HepG2 (cell line): ENCODE data around the gene CEACAM16. TPM values are rescaled to one million over a fixed set of nuclear protein-coding genes. Genes with fewer than 3 reads are reported as not detected.
A peak's percentile ranks its signal among the peaks of the same experiment; 100 is the strongest.

ENCODE experiments used
- ARID3A ChIP-seq: IDR thresholded peaks from 2 replicates; pipeline ENCODE4 v1.6.1; 2012; ENCODE audit warnings: low read depth, low read length, improper control_type of control experiment
- BATF2 ChIP-seq: sonication (generic); formaldehyde crosslinking; IDR thresholded peaks from 2 replicates; pipeline ENCODE4 v1.8.0; 2022; ENCODE audit warnings: mild to moderate bottlenecking, missing genetic modification reagents, moderate library complexity
- DRAP1 ChIP-seq: IDR thresholded peaks from 2 replicates; pipeline ENCODE4 v1.6.1; 2016; ENCODE audit warnings: missing genetic modification reagents, missing compliant biosample characterization
- GZF1 ChIP-seq: sonication (generic); formaldehyde crosslinking; IDR thresholded peaks from 2 replicates; pipeline ENCODE4 v1.5.1; 2020; ENCODE audit warnings: mild to moderate bottlenecking, missing genetic modification reagents
- LRRFIP1 ChIP-seq: sonication (generic); formaldehyde crosslinking; conservative IDR thresholded peaks from 2 replicates; pipeline ENCODE4 v1.4.0; 2020; ENCODE audit warnings: missing genetic modification reagents
- MAF1 ChIP-seq: sonication (generic); formaldehyde crosslinking; IDR thresholded peaks from 2 replicates; pipeline ENCODE4 v1.5.0; 2020; ENCODE audit warnings: missing genetic modification reagents, borderline replicate concordance
- MED1 ChIP-seq: sonication (generic); formaldehyde crosslinking; IDR thresholded peaks from 2 replicates; pipeline ENCODE4 v1.4.0; 2020; ENCODE audit warnings: missing genetic modification reagents
- PAF1 ChIP-seq: IDR thresholded peaks from 2 replicates; pipeline ENCODE4 v1.6.1; 2016; ENCODE audit warnings: missing genetic modification reagents, missing compliant biosample characterization
- PAWR ChIP-seq: sonication (generic); formaldehyde crosslinking; IDR thresholded peaks from 2 replicates; pipeline ENCODE4 v1.4.0; 2020; ENCODE audit warnings: missing genetic modification reagents, mild to moderate bottlenecking, borderline replicate concordance
- PHF21A ChIP-seq: sonication (generic); formaldehyde crosslinking; IDR thresholded peaks from 2 replicates; pipeline ENCODE4 v1.5.0; 2020; ENCODE audit warnings: mild to moderate bottlenecking, missing genetic modification reagents
- RCOR2 ChIP-seq: IDR thresholded peaks from 2 replicates; pipeline ENCODE4 v1.6.1; 2016; ENCODE audit warnings: missing biosample characterization, missing genetic modification reagents
- SALL2 ChIP-seq: sonication (generic); formaldehyde crosslinking; IDR thresholded peaks from 2 replicates; pipeline ENCODE4 v1.8.1; 2023; ENCODE audit warnings: mild to moderate bottlenecking, missing genetic modification reagents, inconsistent platforms
- SNRNP70 ChIP-seq: fragments of 200-400 bp; formaldehyde crosslinking; IDR thresholded peaks from 2 replicates; pipeline ENCODE4 v1.6.1; 2017; ENCODE audit warnings: mild to moderate bottlenecking, low read depth, low read length, moderate library complexity
- SRF ChIP-seq: IDR thresholded peaks from 2 replicates; pipeline ENCODE4 v1.6.1; 2011; ENCODE audit warnings: mild to moderate bottlenecking, low read depth, low read length, moderate library complexity
- TGIF2 ChIP-seq: IDR thresholded peaks from 2 replicates; pipeline ENCODE4 v1.6.1; 2016; ENCODE audit warnings: control low read depth, missing compliant biosample characterization
- TOPORS ChIP-seq: sonication (generic); formaldehyde crosslinking; IDR thresholded peaks from 2 replicates; pipeline ENCODE4 v1.8.0; 2023; ENCODE audit warnings: mild to moderate bottlenecking, missing genetic modification reagents
- ZBTB7B ChIP-seq: sonication (generic); formaldehyde crosslinking; IDR thresholded peaks from 2 replicates; pipeline ENCODE4 v1.4.0; 2020; ENCODE audit warnings: missing genetic modification reagents
- ZC3H4 ChIP-seq: sonication (generic); formaldehyde crosslinking; IDR thresholded peaks from 2 replicates; pipeline ENCODE4 v1.4.0; 2020; ENCODE audit warnings: missing genetic modification reagents, borderline replicate concordance
- ZFP1 ChIP-seq: IDR thresholded peaks from 2 replicates; pipeline ENCODE4 v1.6.1; 2016
- ZNF225 ChIP-seq: sonication (generic); formaldehyde crosslinking; IDR thresholded peaks from 2 replicates; pipeline ENCODE4 v1.4.0; 2020; ENCODE audit warnings: mild to moderate bottlenecking, missing genetic modification reagents
- ZNF251 ChIP-seq: sonication (generic); formaldehyde crosslinking; IDR thresholded peaks from 2 replicates; pipeline ENCODE4 v1.9.0; 2021; ENCODE audit warnings: mild to moderate bottlenecking, missing genetic modification reagents
- ZNF276 ChIP-seq: sonication (generic); formaldehyde crosslinking; IDR thresholded peaks from 2 replicates; pipeline ENCODE4 v1.4.0; 2020; ENCODE audit warnings: mild to moderate bottlenecking, low read depth, missing genetic modification reagents
- ZNF296 ChIP-seq: sonication (generic); formaldehyde crosslinking; conservative IDR thresholded peaks from 2 replicates; pipeline ENCODE4 v1.5.0; 2020; ENCODE audit warnings: mild to moderate bottlenecking, missing genetic modification reagents
- ZNF33B ChIP-seq: sonication (generic); formaldehyde crosslinking; IDR thresholded peaks from 2 replicates; pipeline ENCODE4 v1.5.1; 2020; ENCODE audit warnings: mild to moderate bottlenecking, missing genetic modification reagents
- ZNF619 ChIP-seq: sonication (generic); formaldehyde crosslinking; IDR thresholded peaks from 2 replicates; pipeline ENCODE4 v1.4.0; 2020; ENCODE audit warnings: mild to moderate bottlenecking, missing genetic modification reagents
- ZNF747 ChIP-seq: sonication (generic); formaldehyde crosslinking; IDR thresholded peaks from 2 replicates; pipeline ENCODE4 v1.8.1; 2023; ENCODE audit warnings: missing genetic modification reagents, mild to moderate bottlenecking, borderline replicate concordance
- ZNF841 ChIP-seq: sonication (generic); formaldehyde crosslinking; IDR thresholded peaks from 2 replicates; pipeline ENCODE4 v1.8.1; 2023; ENCODE audit warnings: missing genetic modification reagents, borderline replicate concordance
- polyA plus RNA-seq, 8 experiments: library from polyadenylated mRNA; depleted of rRNA in 3 of 8; stranded (reverse) in 7 of 8; unstranded in 1 of 8; fragments of >200 nt; fragmentation: Illumina TruSeq in 4 of 8; extraction: Trizol in 4 of 8; gene quantifications; 2 replicates each; pipeline versions ENCODE4 v1.2.1 to v1.2.3, GENCODE V29; 2011 to 2016; ENCODE audit warnings: low read depth in 4 of 8, missing spikeins in 1 of 8, mixed read lengths in 1 of 8; ENCODE audit not compliant: insufficient read depth in 1 of 8
- total RNA-seq, 5 experiments: library from RNA; depleted of rRNA; stranded (reverse); fragments of >200 nt; fragmentation: Illumina TruSeq; extraction: Trizol; gene quantifications; 2 replicates each; pipeline ENCODE4 v1.2.3, GENCODE V29; 2016; ENCODE audit warnings: low read depth in 1 of 5

CEACAM16 gene
- total and polyA plus RNA-seq, 2 of the 13 experiments (the other 11 are each of a cell fraction or from before 2014, with no cell fraction given), result not detected

GRCh38 chr19:44740351-44740824, 41.4 kb downstream of the CEACAM16 start (continued):
- TF ChIP-seq BATF2 (CRISPR knock-in tag), result no peak
- no peak for TF ChIP-seq ZNF225 (CRISPR knock-in tag)
- TF ChIP-seq TOPORS, result no peak
- no peak for TF ChIP-seq ZNF251 (CRISPR knock-in tag)
- no peak for TF ChIP-seq ZC3H4 (CRISPR knock-in tag)
- peak; percentile 67; the same call in 1 of the 2 replicates for TF ChIP-seq RCOR2 (CRISPR knock-in tag)
- no peak for TF ChIP-seq MAF1 (CRISPR knock-in tag)
- TF ChIP-seq ARID3A, result no peak
- TF ChIP-seq TGIF2 (CRISPR knock-in tag), result no peak
- no peak for TF ChIP-seq ZFP1 (CRISPR knock-in tag)
- no peak for TF ChIP-seq SALL2 (CRISPR knock-in tag)
- TF ChIP-seq GZF1, result no peak
- peak; percentile 72; the same call in 1 of the 2 replicates for TF ChIP-seq ZBTB7B (CRISPR knock-in tag)
- TF ChIP-seq SRF, result no peak
- TF ChIP-seq MED1, result peak; percentile 35; the same call in 1 of the 2 replicates
- TF ChIP-seq PAF1 (CRISPR knock-in tag), result no peak
- TF ChIP-seq PAWR, result no peak
- no peak for TF ChIP-seq PHF21A (CRISPR knock-in tag)
- TF ChIP-seq ZNF276 (CRISPR knock-in tag), result no peak
- no peak for TF ChIP-seq ZNF619 (CRISPR knock-in tag)
- TF ChIP-seq LRRFIP1 (CRISPR knock-in tag), result no peak
- TF ChIP-seq ZNF296 (CRISPR knock-in tag), result no peak
- no peak for TF ChIP-seq ZNF33B (CRISPR knock-in tag)
- no peak for TF ChIP-seq ZNF747
- no peak for TF ChIP-seq SNRNP70
- no peak for TF ChIP-seq ZNF841 (CRISPR knock-in tag)
- no peak for TF ChIP-seq DRAP1
